K562 (cell line): ENCODE results near the gene FOXP4.

Source experiments
- BRF1 ChIP-seq: IDR thresholded peaks from 3 replicates; pipeline ENCODE4 v1.6.1; 2011; ENCODE audit warnings: borderline replicate concordance, mild to moderate bottlenecking; ENCODE audit not compliant: insufficient read length; ENCODE audit errors: extremely low read depth
- CBX5 ChIP-seq: IDR thresholded peaks from 2 replicates; pipeline ENCODE4 v1.6.1; 2014; ENCODE audit warnings: low read depth, borderline replicate concordance
- SMARCE1 ChIP-seq: fragments of 450-650 bp; IDR thresholded peaks from 2 replicates; pipeline ENCODE4 v1.7.1; 2016; ENCODE audit warnings: mild to moderate bottlenecking
- STAT6 ChIP-seq: sonication (generic); formaldehyde crosslinking; IDR thresholded peaks from 2 replicates; pipeline ENCODE4 v1.8.1; 2023; ENCODE audit warnings: mild to moderate bottlenecking, missing genetic modification reagents

- TF ChIP-seq BRF1 (no peak), STAT6 (no peak), CBX5 (no peak), SMARCE1 (no peak)
Measured at GRCh38 chr6:41565701-41566100, 19.5 kb downstream of the FOXP4 start.
